NCI-H82 treated with DMSO at 0.1 percent for 48 hours (cell line): ENCODE data around the gene ZFPM1.

Experiments used
- DNase-seq: peaks from one replicate; lab custom pipeline; 2025; ENCODE audit not compliant: unreplicated experiment; lab: John Stamatoyannopoulos, UW

The ZFPM1 gene

DNA sequence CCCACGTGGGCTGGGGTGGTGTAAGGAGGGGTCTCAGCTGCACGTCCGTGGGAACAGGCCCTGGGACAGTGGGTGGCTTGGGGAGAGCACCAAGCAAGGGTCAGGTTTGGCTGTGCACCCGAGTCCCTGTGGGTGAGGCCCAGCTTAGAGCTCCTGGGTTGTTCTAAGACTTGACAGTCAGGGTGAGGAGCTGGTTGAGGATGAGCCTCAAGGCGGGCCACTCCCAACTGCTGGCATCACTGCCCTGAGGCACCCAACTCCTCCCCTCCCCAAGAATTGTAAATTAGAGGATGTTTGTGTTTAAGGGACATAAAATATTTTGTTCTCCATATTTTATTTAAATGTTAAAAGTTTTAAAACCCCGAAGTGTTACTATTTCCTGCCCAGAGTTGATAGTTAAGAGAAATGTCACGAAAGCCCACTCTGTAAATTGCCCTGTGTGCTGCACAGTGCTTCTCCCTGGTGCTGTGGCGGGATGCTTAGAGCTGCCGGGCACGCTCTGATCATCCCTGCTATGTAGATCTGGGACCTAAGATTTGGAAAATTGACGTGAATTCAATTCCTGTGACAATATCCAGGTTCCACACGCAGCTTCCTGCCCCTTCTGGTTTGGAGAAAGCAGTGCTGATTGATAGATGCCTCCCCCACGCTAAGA, 133.0 kb downstream of the ZFPM1 start:
- DNase-seq, result no peak
